ENCODE measurements around the gene KREMEN2.

Gene KREMEN2

GRCh38 chr16:2963074-2963722, 877 bp upstream of the KREMEN2 start:
- DNase-seq (ENCODE audit: low read depth in 1 of 2, low spot score in 1 of 2) = no peak

- no peak for DNase-seq (ENCODE audit: low read depth in 1 of 2, low spot score in 1 of 2)
Observed at GRCh38 chr16:2964475-2965336, 631 bp downstream of the KREMEN2 start.

- DNase-seq (ENCODE audit: low read depth in 1 of 2, low spot score in 1 of 2) = no peak
Observed at GRCh38 chr16:2966043-2966807, 2.1 kb downstream of the KREMEN2 start.

- no peak for DNase-seq (ENCODE audit: low read depth in 1 of 2, low spot score in 1 of 2)
Observed at GRCh38 chr16:2966808-2967191, 2.7 kb downstream of the KREMEN2 start.

DNA sequence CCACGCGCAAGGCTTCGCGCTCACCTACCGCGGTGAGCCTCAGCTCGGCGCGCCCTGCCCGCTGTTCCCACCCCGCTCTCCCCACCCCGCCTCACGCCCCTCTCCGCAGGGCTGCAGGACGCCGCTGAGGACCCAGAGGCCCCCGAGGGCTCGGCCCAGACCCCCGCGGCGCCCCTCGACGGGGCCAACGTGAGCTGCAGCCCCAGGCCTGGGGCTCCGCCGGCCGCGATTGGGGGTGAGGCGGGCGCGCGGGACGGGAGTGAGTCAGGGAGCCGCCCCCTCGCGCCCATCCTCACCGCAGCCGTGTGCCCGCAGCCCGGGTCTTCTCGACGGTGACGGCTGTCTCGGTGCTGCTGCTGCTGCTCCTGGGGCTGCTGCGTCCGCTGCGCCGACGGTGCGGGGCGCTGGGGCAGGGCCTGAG, 3.1 kb downstream of the KREMEN2 start:
- DNase-seq (ENCODE audit: low read depth in 1 of 2, low spot score in 1 of 2) = no peak

- no peak for DNase-seq (ENCODE audit: low read depth in 1 of 2, low spot score in 1 of 2)
Observed at GRCh38 chr16:2967721-2968161, 3.7 kb downstream of the KREMEN2 start.

DNA sequence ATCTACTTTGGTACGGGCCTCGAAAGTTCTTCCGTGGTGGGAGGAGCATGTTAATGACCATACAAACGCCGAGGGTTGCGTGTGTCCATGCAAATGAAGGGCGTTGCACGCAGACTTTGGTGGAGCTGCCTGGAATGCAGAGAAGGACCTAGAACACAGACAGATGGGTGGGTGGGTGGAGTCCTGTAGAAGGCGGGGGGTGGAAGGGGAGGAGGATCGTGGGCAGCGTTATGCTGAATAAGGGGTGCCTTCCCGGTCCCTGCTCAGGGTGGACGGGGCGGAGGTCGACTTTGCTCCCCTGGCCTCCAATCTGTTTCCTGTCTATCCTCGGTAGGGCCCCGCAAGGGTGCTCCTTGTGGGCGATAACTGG, 4.3 kb downstream of the KREMEN2 start:
- DNase-seq (ENCODE audit: low read depth in 1 of 2, low spot score in 1 of 2) = no peak

- DNase-seq (ENCODE audit: low read depth in 1 of 2, low spot score in 1 of 2) = peak; percentile 35 to 62
Observed at GRCh38 chr16:2968738-2969544, 4.9 kb downstream of the KREMEN2 start, which contains the start of gene PAQR4. PAQR4 (plus strand) TSS chr16:2969348; CDS start chr16:2969675, 327 bp downstream.

DNA sequence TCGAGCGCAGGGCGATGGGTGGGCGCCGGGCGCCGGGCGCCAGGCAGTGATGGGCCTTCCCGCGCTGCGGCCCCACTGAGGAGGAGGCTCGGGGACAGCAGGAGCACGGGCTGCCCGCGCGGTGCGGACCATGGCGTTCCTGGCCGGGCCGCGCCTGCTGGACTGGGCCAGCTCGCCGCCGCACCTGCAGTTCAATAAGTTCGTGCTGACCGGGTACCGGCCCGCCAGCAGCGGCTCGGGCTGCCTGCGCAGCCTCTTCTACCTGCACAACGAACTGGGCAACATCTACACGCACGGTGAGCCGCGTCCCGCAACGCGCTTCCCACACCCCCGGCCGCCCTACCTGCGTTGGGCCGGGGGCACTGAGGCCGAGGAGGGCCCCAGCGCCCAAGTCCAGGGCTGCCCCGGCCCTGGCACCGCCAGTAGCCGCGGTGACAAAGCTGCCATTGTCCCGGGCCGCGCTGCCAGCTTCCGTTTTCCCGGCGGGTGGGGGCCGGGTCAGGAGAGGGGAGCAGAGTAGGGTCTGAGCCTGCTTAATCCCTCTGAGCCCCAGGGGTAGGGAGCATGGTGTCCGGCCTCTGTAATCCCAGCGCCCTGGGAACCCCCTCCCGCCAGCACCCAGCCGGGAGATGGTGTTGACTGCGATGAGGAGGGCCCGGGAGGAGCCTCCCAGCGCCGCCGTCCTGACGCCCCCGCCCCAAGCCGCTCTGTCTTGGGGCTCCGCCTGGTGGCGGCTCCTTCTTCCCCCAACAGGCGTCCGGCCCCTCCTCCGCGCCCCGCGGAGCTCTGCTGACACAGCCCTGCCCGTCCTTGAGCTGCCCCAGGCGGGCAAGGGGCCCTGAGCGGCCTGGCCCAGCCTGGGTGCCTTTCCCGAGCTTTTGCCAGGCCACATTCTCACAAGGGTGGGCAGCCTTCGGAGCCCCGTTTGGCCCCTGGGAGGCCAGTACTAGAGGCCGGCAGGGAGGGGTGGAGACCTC, 5.8 kb downstream of the KREMEN2 start:
- peak; percentile 20 to 59 for DNase-seq (ENCODE audit: low read depth in 1 of 2, low spot score in 1 of 2)

DNA sequence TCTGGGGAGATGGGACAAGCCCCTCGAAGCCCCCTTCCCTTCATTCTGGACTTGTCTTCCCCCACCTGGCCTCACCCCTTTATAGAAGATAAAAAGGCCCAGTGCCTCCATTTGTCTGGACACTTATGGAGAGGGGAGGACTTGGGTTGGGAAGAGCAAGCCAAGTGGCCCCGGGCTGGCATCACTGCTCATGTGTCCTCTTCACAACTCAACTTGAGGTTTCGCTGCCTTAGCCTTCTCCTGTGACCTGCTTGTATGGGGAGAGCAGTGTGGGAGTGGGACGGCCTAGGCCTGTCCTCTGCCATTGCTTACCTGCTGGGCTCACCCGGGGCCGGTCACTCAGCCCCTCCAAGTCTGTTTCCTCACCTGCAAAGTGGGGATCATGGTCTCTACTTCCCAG, 6.5 kb downstream of the KREMEN2 start:
- DNase-seq (ENCODE audit: low read depth in 1 of 2, low spot score in 1 of 2) = no peak

- DNase-seq (ENCODE audit: low read depth in 1 of 2, low spot score in 1 of 2) = no peak
Observed at GRCh38 chr16:2971134-2971984, 7.3 kb downstream of the KREMEN2 start.

- no peak for DNase-seq (ENCODE audit: low read depth in 1 of 2, low spot score in 1 of 2)
Observed at GRCh38 chr16:2971985-2972784, 8.1 kb downstream of the KREMEN2 start.

- DNase-seq (ENCODE audit: low read depth in 1 of 2, low spot score in 1 of 2) = no peak
Observed at GRCh38 chr16:2973093-2973492, 9.0 kb downstream of the KREMEN2 start.

DNA sequence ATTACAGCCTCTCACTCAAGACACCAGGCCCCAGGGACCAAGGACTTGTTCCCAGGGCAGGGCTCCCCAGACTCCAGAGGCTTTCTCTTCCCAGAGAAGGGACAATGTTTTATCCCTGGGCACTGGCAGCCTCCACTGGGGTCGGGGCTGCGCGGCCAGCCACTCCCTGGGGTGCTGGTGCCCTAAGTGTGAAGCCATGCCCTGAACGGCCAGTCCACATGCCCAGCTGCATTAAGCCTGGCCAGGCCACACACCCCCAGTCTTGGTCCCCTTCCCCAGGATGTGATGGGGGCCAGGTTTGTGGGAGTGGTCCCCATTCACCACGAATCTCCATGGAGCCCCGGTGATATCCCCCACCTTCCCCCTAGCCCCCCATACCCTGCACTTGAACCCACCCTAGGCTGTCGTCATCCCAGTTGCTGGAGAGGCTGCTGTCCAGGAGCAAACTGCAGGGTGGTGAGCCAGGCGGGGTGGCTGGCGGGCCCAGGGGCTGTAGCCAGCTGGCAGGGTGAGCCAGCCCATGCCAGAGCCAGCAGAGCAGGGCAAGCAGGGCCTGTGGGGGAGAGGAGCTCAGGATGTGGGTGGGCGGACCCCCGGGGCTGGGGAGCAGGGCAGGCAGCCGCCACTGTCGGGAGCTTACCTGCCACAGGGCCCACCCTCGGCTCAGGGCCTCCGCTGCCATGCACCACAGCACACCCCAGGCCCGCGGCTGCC, 9.7 kb downstream of the KREMEN2 start:
- DNase-seq (ENCODE audit: low read depth in 1 of 2, low spot score in 1 of 2) = no peak

DNA sequence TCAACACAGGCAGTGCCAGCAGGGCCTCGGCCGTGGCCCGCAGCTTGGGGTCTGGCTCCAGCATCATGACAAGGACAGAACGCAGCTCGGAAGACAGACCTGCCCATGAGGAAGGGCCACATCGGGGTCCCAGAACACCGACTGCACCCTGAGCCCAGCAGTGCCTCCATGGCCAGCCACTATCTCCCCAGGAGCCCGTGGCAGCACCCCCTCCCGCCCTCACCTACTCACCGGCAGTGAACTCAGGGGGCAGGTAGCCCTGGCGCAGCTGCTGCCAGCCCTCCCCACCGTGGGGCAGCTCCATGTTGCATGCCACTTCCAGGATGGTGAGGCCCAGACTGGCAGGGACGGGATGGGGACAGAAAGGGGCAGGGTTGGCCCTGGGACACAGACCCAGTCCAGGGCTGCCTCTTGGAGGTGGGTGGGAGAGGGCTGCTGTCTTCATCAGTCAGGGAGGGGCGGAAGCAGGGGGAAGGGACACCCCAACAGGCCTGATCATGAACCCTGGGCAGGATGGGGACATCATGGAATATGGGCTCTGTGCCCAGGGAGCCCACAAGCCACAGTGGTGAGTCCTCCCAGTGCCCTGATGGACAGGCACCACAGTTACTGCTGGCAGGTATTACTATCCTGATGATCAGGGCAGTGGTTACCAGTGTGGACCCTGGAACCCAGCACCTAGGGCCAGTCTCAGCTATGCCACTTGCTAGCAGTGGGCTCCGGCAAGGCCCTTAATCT, 10.4 kb downstream of the KREMEN2 start:
- DNase-seq (ENCODE audit: low read depth in 1 of 2, low spot score in 1 of 2) = no peak

- DNase-seq (ENCODE audit: low read depth in 1 of 2, low spot score in 1 of 2) = no peak
Observed at GRCh38 chr16:2975161-2975795, 11.2 kb downstream of the KREMEN2 start.

All from activated T-helper 1 cell treated with anti-CD3 and anti-CD28 coated beads, Interleukin-2, amount 50 U/mL, for 16 hours (primary cell).